Spleen (tissue), 7 donors: Measurements from ENCODE around the gene TMEM218.

ENCODE experiments used
- POLR2A ChIP-seq, 3 donors: fragments of 450-650 bp; IDR thresholded peaks; one replicate each; pipeline ENCODE4 v1.5.1; 2017; ENCODE audit warnings: antibody characterized with exemption in 3 of 3, mild to moderate bottlenecking in 1 of 3
- POLR2AphosphoS5 ChIP-seq, 3 donors: sonication (generic); formaldehyde crosslinking; IDR thresholded peaks; one replicate each; pipeline ENCODE4 v1.5.1; 2017; ENCODE audit warnings: antibody characterized with exemption in 3 of 3
- TF ChIP-seq, protein P1 (sequence below), 11 experiments: fragments of 200-600 bp in 7 of 11; fragments of 450-650 bp in 4 of 11; sonication (generic) in 4 of 11; IDR thresholded peaks in 8 of 11; conservative IDR thresholded peaks in 3 of 11; 1 replicate in 7 of 11; 2 replicates in 4 of 11; pipeline versions ENCODE4 v1.4.0 to v1.8.0; 2016 to 2021; ENCODE audit warnings: antibody characterized with exemption in 11 of 11, inconsistent platforms in 4 of 11, mild to moderate bottlenecking in 1 of 11
- donor health status: DM: no; HTN: no; CAD: no; lungs with moderate emphysema.
- donor health status: DM: no; HTN: no; CAD: no.
- donor health status: DM: no; HTN: no; CAD: no.

DNA sequence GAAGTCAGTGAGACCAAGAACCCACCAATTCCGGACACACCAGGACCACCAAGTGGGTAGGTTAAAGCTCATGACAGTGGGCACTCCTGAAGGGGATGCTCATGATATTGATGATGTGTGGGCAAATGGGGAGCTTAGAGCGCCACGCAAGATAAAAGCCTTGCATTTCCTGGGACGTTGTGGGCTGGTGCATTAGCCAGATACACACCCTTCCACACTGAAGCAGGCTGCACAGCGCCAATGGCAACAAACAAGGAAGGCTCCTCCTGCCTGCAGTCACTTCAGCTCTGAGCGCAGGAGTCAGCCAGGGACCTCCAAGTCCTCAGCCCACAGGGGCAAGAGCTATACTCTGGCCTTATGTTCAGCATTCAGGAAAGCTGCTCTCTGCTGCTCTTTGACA, 20.6 kb downstream of the TMEM218 start:
- TF ChIP-seq POLR2A (IDR thresholded peaks at IDR 0.05) (no peak), POLR2AphosphoS5 (IDR thresholded peaks at IDR 0.05) (no peak)
- TF ChIP-seq, protein P1, sequence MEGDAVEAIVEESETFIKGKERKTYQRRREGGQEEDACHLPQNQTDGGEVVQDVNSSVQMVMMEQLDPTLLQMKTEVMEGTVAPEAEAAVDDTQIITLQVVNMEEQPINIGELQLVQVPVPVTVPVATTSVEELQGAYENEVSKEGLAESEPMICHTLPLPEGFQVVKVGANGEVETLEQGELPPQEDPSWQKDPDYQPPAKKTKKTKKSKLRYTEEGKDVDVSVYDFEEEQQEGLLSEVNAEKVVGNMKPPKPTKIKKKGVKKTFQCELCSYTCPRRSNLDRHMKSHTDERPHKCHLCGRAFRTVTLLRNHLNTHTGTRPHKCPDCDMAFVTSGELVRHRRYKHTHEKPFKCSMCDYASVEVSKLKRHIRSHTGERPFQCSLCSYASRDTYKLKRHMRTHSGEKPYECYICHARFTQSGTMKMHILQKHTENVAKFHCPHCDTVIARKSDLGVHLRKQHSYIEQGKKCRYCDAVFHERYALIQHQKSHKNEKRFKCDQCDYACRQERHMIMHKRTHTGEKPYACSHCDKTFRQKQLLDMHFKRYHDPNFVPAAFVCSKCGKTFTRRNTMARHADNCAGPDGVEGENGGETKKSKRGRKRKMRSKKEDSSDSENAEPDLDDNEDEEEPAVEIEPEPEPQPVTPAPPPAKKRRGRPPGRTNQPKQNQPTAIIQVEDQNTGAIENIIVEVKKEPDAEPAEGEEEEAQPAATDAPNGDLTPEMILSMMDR (IDR thresholded peaks at IDR 0.05 in 8 of 11, conservative IDR thresholded peaks at IDR 0.05 in 3 of 11), result no peak
